GM18873 (cell line): ENCODE measurements around the gene DAZAP1.
"Not testable (repeated sequence)": the region's sequence is repeated elsewhere in the genome, so short reads cannot be mapped to it uniquely, and the experiment has no call there.

Experiments
- ATAC-seq: cut with Tn5 transposase; IDR thresholded peaks from one replicate; pipeline ENCODE4 v1.9.1; 2021; ENCODE audit warnings: mild to moderate bottlenecking, moderate library complexity, moderate number of reproducible peaks; ENCODE audit not compliant: unreplicated experiment, low FRiP score

The DAZAP1 gene

DNA sequence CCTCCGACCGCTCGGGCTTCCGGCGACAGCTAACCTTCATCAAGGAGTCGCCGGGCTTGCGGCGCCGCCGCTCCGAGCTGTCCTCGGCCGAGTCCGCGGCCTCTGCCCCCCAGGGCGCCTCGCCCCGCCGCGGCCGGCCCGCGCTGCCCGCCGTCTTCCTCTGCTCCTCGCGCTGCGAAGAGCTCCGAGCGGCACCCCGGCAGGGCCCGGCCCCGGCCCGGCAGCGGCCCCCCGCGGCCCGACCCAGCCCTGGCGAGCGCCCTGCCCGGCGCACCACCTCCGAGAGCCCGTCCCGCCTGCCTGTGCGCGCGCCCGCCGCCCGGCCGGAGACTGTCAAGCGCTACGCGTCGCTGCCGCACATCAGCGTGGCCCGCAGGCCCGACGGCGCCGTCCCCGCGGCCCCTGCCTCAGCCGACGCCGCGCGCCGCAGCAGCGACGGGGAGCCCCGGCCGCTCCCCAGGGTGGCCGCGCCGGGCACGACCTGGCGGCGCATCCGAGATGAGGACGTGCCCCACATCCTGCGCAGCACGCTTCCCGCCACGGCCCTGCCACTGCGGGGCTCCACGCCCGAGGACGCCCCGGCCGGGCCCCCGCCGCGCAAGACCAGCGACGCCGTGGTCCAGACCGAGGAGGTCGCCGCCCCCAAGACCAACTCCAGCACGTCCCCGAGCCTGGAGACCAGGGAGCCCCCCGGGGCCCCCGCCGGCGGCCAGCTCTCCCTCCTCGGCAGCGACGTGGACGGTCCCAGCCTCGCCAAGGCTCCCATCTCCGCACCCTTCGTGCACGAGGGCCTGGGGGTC, 62.1 kb downstream of the DAZAP1 start:
- ATAC-seq, result no peak

DNA sequence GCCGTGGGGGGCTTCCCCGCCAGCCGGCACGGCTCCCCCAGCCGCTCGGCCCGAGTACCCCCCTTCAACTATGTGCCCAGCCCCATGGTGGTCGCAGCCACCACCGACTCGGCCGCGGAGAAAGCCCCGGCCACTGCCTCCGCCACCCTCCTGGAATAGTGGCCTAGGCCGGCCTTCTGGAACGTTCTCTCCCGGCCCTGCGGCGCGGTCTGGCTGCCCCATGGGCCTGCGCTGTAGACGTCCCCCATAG, 62.6 kb downstream of the DAZAP1 start:
- ATAC-seq, result no peak

DNA sequence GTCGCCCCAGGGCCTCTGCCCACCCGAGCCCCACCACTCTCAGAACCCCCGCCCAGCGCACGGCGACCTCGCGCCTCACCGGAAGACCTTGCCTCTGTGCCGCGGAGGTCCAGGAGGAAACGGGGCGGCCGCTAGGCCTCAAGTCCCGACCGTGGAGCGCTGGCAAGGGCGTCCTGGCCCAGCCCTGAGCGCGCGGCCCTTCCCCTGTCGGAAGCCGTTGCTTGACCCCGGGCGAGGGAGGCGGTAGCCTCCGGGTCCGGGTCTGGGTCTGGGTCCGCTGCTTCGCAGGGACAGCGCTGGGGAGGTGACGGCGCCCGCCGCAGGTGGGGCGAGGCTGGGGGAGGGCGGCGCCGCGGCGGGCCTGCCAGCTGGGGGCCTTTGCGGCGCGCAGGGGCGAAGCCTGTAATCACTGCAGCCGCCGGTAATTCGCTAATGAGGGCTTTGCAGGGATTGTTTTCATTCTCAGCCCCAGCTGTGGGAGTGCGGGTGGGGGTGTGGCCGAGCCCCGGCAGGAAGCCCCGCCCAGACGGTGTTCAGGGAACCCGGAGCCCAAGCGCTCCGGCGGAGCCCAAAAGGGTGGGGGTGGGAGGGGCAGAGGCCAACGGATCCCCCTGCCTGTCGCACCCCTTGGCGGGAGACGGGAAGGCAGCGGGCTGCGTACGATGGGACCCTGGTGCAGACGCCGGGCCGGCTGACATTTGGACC, 63.1 kb downstream of the DAZAP1 start:
- ATAC-seq, result no peak

DNA sequence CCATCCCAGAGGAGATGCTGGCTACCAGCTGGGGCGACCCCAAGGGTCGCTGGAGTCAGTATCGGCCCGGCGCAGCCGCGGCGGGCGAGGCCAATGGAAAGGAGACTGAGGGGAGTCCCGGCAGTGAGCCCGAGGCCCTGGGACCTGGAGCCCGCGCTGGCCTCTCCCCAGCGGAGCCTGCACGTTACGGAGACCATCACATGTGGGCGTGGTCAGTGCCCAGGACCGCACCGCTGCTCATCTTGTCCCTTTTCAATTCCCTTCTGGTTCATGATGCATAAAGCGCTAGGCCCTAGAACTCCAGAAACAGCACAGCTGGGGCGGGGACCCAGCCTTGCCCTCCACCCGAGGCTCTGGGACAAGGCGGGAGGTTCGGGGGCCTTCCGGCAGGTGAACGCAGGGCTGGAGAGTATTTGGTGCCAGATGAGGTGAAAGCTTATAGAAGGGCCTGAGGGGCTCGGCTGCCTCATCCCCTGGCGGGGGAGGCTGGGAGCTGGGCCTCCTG, 63.7 kb downstream of the DAZAP1 start:
- no peak for ATAC-seq

DNA sequence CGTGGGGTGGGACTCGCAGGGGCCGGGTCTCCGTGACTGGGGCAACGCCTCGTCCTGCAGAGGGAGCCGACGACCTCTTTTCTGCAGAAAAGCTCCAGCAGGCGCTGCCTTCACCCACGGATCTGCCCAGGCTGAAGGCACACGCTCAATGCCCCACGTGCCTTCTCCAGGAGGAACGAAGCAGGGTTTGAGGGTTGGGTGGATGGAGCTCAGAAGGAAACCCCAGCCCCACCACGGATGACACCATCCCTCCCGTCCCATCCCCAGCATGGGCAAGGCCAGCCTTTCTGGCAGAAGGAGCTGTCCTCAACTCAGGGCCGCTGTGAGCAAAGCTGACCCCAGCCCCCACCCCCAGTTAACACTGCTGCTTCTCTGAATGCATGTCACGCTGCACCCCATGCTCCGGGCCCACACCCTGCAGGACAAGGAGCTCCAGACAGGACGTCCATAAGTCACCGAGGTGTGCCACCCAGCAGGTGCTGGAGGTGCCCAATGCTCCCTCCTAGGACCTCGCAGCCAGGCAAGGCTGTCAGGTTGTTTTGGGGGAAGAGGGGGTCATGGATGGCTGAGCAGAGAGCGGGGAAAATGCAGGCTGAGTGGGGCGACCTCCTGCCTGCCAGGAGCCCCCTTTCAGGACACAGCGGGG, 64.3 kb downstream of the DAZAP1 start:
- ATAC-seq, result no peak

DNA sequence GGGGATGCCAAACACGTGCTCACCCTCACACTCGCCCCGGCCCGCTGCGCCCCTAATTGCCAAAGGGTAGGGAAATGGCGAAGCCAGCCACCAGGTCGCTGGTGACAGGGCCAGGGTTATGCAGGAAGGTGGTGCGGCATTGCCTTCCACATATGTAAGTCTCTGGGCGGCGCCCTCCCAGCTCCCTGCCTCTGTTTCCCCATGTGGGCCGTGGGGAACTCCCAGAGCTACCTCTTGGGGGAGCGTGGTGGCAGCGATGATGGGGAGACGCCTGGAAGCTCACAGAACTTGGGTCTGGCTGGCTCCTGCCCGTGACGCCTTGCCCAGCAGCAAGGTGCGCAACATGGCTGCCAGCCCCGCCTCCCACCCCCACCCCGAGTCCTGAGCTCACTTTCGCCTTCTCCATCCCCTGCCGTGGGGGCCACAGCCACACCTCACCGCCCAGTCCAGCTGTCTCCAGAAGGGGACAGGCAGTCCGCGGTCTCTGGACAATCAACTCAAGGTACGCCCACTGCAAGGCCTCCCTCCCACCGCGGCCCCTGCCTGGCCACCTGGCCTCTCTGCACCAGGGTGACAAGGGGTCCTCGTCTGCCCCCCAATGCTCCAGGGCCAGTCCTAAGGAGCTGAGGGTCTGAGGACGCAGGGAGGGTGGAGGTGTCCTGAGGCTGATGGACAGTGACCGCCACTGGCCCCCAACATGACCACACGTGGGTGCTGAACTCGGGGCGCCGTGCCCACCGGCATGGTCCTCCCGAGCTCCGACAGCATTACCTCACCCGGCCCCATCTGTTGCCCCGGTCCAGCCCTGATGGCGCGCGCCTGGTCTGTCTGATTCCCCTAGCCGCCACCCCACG, 65.1 kb downstream of the DAZAP1 start:
- ATAC-seq, result no peak

DNA sequence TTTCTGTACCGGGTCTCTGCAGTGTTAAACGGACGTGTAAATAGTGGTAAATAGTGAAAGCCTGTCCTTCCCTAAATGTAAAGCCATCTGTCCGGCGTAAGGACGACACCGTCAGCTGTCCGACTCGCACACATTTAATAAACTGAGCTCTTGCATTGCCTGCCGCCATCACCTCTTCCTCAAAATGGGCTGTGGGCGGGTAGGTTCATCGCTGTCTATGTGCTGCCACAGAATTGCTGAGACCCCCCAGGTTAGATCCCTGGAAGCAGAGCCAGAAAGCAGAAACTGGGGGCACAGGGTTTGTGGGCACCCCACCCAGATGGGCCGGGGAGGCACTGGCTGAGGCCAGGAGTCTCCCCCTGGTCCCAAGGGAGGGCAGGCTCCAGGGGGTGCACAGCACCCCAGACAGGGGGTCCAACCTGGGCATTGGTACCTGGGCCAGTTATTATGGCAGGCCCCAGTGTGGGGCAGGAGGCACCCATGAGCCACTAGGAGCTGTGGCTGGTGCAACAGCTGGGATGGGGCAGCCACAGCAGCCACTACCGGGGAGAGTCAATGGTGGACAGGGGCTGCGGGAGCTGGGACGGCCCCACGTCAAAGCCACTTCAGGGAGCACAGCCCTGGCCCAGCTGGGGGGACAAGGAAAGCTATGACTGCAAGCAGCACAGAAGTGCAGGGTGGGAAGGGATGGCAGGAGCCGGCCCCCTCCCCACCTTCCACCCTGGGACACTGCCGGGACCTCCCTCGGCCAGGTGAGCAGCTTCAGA, 65.9 kb downstream of the DAZAP1 start:
- ATAC-seq, result no peak

DNA sequence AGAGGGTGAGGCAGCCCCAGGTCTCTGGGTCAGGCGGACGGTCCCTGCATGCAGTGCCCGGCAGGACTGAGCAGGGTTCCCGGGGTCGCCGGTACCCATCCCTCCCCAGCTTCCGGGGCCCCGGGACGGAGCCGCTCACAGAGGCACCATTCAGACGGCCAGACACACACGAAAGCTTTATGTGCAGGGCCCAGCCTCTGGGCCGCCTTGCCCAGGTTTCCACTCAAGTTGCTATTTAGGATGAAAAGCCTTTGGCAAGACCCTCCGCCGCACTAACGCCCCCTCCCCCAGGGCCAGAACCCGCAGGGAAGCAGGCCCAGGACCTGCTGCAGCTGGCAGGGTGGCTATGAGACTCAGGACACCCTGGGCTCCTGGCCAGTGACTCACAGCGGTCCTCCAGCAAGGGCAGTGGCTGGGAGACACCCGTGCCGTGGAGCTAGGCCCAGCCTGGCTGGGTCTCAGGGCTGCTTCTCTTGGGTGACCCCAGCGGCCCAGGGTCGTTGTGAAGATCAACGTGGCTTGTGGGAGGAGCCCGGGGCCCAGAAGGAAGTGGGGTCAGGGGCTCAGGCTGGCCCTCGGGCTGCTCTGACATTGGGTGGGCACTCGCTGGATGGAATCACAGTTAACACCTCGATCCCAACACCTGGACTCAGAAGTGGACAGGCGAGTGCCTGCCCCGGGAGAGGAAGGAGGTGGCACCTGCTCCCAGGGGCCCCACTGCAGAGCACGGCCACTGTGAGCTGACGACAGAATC, 66.8 kb downstream of the DAZAP1 start:
- ATAC-seq, result no peak

DNA sequence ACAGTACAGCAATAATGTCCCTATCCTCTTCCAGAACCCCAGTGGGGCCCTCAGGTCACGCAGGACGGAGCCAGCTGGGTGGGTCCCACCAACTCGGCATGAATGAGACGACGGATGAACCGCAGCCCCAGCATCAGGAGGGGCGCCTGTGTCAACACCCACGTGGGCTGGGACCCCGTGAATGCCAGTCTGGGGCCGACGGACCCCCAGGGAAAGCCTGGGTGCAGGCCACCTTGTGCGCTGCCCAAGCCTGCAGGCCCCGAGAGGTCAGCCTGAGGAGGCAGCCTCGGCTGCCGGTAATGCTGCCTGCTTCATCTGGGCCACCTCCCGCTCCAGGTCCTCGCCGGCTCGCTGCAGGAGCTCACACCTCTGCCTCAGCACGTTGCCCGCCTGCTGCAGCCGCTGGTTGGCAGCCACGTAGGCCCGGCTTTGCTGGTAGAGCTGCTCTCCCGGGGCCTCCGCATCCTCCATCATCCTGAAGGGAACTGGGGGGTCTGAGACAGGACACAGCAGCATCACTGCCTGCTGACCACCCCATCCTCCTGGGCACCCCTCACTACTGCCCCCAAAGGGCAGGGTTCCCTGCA, 67.5 kb downstream of the DAZAP1 start:
- ATAC-seq, result no peak

DNA sequence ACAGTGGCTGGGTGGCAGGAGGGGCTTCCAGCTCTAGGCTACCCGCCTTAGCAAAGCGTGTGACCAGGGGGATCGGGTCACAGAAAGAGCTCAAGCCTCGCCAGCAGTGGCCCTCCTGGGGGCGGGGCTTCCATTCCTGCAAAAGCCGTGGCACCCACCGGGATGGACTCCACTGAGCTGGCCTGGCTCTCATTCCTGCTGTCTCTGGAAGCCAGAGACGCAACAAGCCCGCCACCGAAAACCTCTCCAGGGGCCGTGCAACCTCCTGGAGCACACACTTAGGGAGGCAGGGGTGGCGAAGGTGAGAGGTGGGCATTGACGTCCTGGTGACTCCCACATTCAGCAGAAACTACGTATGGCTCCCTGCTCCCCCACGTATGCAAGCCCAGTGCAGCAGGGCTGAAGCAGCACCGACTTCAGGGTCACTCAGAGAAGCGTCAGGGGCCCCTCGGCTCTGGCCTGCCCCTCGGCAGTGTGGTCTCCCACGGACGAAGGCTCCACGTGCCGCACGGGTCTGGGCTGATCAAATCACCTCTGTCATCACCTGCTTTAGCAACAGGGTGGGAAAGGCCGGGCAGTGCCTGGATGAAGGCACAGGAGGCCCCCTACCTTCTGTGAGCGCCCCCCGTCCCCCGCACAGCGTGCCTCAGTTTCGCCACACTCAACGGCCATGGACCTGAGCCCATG, 68.5 kb downstream of the DAZAP1 start:
- no peak for ATAC-seq

DNA sequence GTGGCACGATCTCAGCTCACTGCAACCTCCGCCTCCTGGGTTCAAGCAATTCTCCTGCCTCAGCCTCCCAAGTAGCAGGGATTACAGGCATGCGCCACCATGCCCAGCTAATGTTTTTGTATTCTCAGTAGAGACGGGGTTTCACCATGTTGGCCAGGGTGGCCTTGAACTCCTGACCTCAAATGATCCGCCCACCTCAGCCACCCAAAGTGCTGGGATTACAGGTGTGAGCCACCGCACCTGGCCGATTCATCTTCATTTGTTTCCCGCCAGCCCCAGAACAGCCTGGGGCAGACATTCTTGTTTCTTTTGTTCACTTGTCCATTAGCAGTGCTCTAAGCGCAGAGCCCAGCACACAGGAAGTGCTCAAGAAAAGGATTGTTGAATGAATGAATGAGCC, 69.7 kb downstream of the DAZAP1 start:
- ATAC-seq, result not testable (repeated sequence)

DNA sequence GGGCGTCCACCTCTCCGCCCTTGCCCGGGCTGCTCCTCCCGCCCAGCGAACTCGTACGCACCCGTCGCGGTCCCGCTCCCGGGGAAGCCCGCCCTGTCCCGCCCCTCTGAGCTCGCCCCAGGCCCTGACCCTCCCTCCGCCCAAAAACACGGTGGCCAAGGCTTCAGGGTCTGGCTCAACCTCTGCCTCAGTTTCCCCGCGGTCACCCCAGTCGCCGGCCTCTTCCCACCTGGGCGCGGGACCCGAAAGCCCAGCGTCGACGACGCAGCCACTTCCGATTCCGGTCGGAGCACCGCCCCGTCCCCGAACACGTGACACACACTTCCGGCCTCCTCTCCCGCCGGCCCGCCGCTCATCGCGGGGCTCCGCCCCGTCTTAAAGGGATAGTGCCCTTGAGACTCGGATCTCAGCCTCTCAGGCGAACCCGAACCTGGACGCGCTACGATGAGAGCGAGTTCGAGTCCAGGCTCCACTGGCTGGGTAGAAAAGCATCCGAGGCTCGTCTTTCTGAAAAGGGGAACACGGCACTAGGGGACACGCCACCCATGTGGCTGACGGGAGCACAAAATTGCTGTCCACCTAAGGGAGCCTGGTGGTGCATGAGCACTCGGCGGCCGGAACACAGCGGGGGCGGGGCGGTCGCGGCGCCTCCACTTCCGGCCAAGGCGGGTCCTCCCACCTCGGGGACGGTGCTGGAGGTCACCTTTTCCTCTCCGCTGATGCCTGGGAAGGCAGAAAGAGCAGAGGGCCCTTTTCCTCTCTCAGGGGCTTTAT, 71.7 kb downstream of the DAZAP1 start, which contains the start of gene C19orf25:
Gene C19orf25, minus strand, starts transcription at position 282 of the 774 bp plus-strand sequence. CDS start 312 bp downstream, outside the sequence.
- peak; percentile 68 for ATAC-seq

DNA sequence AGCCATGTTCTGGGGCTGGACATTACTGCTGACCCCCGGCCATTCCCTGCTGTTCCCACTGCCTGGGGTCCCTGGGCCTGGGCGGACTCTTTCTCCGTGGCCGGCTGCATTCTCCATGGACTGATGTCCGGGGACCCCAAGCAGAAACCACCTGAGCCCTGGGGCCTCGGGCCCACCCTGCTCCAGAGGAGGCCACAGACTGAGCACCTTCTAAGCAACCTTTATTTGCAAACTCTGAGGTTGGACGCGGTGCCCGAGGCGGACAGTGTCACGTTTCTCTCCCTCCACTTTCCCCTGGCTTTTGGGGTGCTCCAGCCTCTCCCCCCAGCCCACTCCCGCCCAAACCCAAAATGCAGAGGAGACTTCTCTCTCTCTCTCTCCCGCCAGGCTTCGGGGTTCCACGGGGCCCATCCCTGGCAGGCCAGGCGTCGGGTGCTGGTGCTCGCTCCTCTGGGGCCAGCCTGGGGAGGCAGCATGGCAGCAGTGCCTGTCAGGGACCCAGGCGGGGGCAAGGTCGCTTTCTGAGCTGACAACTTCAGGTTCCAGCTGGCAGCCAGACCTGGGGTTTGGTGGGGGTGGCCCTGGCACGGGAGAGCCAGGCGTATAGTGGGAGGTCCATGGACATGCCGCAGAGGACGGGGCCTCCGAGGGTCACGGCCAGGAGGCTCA, 74.0 kb downstream of the DAZAP1 start:
- no peak for ATAC-seq

DNA sequence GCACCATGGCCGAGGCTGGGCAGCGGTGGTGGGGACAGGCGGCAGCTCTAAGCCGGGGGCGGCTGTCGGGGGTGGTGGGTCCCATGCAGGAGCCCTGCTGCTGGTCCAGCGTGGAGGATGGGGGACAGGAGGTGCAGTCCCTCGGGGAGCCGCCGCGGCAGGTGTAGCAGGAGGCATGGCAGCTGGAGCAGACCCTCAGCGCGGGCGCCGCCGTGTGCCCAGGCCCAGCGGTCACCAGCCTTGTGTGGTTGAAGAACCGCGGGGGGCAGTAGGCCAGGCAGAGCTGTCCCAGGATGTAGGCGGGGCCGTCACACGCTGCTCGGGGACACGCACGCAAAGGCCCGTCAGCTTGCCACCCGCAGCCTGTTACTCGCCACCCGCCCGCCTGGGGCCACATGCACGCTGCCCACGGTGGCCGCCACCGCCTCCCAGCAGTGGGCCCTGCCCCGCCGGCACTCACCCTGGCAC, 74.5 kb downstream of the DAZAP1 start:
- no peak for ATAC-seq

DNA sequence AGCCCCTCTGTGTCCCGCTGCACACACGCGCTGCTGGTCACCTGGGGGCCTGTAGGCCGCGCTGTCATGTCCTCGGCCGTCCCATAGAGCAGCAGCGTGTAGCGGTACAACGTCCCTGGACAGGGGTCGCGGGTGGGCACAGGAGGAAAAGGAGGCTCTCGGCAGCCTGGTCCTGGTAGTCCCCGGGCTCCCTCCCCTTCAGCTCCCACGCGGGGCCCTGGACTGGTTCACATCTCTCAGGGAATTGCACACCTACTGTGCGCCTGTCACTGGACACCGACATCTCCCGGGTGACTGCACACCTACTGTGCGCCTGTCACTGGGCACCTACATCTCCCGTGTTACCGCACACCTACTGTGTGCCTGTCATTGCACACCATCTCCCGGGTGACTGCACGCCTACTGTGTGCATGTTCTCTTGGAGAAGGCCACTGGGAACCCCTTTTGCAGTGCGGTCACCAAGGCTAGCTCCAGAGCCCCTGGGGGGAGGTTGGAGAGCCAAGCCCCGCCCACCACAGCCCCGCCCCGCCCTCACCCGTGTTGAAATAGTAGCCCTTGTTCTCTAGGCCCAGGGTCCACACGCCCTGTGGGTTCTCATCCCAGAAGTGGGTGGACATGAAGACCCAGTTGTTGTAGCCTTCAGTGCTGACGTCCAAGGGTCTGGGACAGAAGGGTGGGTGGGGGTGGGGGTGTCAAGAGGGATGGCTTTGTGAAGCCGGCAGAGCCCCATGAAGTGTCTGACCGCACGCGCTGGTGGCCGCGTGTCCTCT, 75.2 kb downstream of the DAZAP1 start:
- ATAC-seq, result no peak
